GM21515 (cell line): ENCODE data around the gene PAFAH2.
"Not testable (repeated sequence)": the region's sequence is repeated elsewhere in the genome, so short reads cannot be mapped to it uniquely, and the experiment has no call there.

Experiments used
- ATAC-seq: cut with Tn5 transposase; IDR thresholded peaks from one replicate; pipeline ENCODE4 v1.9.1; 2021; ENCODE audit not compliant: unreplicated experiment

The PAFAH2 gene

DNA sequence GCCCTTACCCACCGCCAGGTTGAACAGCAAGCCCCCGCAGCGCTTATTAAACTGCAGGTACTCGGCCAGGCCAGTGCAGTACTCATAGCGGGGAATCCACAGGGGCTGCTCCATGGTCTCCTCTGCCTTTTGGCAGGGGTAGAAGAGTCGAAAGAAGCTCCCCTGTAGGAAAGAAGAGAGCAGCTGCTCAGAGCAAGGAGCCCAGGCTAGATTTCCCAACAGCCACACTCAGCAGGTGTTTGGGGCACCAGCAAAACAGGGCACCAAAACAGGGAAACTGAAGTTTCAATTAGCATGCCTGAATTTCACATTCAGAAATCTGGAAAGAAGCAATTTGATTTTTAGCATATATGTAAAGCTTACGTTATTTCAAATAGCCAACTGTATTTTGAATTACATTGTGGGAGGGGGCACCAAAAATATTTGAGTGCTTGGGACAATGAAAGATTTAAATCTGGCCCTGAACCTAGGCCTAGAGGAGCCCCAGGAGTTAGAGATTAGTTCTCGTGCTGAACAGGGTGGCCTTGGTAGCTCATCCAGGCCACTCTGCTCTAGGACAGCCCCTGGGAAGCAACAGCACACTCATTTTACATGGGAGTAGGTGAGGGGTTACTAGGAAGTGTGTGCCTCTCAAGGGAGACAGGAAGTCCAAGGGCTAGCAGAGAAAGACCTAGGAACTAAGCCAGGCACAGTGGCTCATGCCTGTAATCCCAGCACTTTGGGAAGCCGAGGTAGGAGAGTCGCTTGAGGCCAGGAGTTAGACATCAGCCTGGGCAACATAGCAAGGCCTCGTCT, 8.2 kb downstream of the PAFAH2 start:
- ATAC-seq: no peak

DNA sequence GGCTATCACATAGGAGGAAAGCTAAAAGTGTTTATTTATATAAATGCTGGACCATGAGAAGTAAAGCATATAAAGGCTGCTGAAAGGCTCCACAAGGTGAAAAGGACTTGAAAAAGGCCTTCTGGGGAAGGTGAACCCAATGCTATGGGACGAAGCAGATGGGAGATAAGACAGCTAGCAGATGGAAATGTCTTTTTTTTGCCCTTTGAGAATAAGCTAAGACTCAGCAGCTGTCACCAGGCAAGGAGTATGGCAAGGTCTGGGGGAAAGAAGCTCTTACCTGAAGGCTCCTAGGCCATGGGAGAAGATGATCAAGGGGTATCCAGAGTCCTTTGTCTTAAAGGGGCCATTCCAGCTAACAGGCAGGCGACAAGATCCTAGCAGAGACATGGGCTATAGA, 9.9 kb downstream of the PAFAH2 start:
- ATAC-seq: no peak

DNA sequence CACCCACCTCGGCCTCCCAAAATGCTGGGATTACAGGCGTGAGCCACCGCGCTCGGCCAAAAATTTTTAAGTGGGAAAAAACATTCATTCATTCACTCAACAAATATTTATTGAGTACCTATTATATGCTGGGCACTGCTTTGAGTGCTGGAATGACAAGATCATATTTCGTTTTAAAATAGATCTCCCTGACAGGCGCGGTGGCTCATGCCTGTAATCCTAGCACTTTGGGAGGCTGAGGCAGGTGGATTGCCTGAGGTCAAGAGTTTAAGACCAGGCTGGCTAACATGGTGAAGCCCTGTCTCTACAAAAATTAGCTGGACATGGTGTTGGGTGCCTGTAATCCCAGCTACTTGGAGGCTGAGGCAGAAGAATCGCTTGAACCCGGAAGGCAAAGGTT, 11.1 kb downstream of the PAFAH2 start:
- ATAC-seq: not testable (repeated sequence)

DNA sequence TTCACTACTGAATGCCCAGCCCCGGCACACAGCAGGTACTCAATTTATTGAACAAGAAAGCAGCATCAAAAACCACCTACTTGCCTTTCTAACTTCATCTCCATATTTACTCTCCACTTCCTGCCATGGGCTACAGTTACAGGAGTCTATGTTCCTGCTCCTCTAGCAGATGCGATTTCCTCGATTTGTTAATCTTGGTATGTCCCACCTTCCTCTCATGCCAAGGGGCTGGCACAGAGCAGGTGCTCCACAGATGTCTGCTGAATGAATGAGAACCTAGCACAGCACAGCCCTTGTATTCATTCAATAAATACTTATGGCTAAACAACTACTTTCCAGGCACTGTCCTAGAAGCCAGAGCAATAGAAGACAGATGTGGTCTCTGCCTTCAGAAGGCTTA, 12.2 kb downstream of the PAFAH2 start:
- ATAC-seq: no peak

DNA sequence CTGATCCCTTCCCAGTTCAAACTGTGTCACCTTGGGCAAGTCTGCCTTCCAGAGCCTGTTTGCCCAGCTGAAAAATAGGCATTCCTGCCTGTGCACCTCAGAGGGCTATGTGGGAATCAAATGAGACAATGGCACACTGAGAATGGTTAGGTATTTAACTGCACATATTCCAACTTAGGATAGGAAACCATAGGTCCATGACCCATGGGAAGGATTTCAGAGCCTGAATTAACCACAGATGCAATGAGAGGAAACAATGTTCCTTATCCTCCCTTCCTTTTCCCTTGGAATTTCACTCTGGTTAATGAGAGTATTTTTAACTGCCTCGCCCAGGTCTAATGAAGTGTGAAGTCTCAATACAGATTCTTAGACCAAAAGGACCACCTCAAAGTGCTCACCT, 12.7 kb downstream of the PAFAH2 start:
- ATAC-seq: no peak

DNA sequence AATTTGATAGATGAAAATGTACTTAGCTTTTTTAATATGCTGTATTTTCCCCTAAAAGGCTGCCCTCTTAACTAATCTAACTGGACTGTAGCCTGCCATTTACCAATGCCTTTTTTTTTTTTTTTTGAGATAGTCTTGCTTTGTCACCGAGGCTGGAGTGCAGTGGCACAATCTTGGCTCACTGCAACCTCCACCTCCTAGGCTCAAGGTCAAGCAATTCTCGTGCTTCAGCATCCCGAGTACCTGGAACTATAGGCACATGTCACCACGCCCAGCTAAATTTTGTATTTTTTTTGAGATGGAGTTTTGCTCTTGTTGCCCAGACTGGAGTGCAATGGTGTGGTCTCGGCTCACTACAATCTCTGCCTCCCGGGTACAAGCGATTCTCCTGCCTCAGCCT, 18.7 kb downstream of the PAFAH2 start:
- ATAC-seq: no peak

DNA sequence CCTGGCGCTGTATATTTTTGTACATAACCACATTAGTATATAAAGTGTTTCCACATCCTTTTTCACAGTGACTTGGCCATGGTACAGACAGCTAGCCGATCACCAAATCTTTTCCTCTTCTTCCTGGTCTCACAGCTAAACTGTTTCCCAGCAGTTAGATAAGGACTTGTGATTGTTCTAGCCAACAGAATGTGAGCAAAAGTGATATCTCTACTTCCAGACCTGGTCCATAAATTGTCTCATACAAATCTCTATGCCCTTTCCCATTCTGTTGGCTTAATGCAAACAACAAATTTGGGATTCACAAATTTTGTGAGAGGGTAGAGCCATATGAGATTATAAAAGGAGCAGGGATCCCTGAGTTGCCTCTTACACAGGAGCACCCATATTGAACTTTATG, 19.5 kb downstream of the PAFAH2 start:
- no peak for ATAC-seq

DNA sequence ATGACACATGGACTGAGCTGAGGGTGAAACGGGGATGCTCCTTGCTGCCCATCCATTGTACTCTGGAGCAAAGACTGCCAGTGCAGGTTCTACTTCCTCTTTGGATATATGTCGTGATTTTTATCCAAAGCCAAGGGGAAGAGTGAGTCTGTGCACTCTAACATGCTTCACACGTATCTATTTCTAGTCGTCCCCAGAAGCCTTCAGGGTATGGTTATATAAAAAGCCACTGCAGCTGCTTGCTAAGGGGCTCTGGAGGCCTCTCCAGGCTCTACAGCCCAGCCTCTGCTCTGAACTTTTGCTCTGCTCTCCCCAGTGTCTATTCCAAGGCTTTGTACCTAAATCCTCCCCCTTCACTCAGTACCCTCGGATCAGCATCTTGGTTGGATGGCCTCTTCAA, 20.1 kb downstream of the PAFAH2 start:
- no peak for ATAC-seq

DNA sequence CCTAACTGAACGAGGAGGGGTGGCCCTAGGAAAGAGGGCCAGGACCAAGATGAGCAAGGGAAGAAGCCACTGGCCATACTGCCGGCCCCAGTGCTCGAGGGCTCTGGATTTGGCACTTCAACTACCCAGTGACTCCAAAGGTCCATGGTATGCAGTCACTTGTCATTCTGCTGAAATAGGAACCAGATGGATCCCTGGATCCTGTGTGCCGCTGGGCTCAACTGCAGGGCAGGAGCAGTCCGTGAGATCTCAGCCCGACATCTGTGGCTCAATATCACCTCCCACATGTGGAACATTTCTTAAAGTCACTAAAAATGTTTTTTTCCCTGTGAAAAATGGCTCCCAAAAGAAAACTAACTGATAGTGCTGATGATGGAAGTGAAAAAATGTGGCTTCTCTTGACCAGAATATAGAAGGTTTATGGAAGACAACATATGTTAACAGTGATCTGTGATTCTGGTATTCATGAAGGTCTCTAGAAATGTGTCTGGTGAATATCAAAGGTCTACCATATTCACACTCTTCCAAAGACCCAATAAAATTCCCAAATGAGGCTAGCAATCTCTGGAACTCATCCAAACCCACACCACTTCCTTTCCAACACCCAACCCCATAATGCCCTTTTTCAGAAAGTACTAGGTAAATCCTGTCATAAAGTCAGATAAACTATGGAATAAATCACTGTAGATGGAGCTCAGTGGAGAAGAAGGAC, 24.1 kb downstream of the PAFAH2 start:
- ATAC-seq: no peak

DNA sequence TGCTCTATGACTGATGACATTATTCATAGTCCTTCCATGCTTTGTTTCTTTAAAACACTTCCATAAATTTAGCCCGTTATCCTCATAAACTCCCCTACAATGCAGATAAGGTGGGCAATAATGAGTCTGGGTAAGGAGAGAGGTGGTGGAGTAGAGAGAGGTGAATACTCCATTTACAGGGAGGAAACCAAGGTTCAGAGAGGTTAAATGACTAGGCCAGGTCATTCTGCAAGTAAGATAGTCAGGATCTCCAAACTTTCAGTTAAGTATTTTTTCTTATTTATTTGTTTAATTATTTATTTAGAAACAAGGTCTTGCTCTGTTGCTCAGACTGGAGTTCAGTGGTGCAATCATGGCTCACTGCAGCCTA, 26.1 kb downstream of the PAFAH2 start:
- no peak for ATAC-seq

DNA sequence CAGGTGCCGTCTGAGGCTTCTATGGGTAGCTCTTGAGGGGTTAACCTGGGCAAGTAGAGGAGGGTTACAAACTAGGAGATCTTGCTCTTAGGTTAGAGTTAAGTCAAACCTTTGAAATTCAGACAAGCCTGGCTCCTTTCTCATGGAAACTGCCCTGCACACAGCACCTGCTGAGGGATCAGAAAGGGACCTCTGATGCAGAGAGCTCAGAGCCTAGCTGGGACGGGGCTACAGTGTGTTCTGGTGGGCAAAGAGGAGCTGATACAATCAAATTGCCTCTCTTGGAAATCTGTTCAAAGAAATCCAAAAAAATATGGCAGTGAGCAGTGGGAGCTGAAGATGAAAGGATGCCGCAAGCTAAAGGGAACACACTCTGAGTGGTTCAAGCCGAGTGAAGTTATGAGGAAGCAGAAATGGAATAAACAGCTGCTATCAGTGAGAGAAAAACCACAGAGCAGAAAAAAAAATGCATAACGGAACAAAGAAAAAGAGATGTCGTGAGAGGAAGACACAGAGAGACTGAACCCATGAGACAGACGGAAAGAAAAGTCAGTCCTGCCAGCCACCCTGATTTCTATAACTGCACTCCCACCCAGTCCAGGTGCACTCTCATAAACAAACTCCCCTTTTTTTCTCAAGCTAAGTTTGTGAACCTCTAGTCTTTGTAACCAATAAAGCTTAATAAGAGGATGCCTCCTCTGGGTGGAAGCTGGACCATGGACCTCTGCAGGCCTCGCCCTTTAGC, 26.6 kb downstream of the PAFAH2 start:
- ATAC-seq: no peak

DNA sequence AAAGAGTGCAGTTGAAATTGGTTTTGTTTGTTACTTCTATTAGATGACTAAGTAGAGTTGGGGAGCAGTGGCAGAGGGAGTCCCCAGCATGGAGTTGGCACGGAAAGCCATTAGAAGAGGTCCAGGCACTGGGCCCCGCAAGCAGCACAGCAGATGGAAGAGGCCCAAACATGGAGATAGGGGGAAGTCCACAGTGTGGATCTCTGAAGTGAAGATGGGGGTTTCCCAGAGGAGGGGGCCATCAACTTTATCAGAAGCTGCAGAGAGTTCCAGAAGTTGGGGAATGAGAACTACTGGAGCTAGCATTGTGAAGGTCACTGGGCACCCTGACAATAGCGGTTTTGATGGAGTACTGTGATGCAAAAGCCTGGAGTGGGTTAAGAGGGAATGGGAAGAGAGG, 30.6 kb downstream of the PAFAH2 start:
- no peak for ATAC-seq

DNA sequence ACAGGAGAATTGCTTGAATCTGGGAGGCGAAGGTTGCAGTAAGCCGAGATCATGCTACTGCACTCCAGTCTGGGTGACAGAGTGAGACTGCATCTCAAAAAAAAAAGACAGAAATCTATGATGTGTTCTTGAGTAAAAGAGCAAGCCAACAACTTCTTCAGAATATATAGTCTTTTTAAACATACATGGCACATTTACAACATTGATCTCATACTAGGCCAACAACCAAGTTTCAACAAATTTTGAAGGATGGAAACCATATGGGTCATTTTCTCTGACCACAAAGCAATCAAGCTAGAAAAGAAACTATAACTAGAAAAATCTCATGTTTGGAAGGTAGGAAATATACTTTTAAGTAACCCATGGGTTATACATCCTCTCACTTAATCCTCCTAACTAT, 38.3 kb downstream of the PAFAH2 start:
- ATAC-seq: no peak

DNA sequence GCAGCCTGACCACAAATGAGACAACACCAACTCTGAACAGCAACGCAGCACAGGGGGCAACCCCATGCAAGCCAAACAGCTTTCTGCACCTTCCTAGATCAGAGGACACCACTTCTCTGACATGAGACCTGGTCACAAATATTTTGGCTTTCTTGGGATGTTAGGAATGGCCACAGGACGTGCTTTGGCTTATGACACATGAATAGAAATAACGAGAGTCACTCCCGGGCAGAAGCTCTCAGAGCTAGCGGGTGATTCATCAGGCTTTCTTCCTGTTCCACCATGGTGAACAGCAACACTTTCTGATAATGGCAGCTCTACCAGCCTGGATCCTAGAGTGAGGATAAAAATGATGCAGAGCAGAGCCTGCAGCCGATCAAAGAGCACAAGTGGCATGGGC, 39.4 kb downstream of the PAFAH2 start:
- no peak for ATAC-seq

DNA sequence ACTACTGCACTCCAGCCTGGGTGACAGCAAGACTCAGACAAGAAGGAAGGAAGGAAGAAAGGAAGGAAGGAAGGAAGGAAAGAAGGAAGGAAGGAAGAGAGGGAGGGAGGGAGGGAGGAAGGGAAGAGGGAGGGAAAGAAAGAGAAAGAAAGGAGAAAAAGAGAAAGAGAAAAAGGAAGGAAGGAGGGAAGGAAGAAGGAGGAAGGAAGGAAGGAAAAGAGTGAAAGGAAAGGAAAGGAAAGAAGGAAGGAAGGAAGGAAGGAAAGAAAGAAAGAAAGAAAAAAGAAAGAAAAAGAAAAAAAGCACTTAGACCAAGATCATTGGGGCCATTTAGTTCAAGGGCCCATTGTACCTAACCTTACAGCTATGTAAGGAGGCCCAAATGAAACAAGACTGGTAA, 42.3 kb downstream of the PAFAH2 start:
- no peak for ATAC-seq

DNA sequence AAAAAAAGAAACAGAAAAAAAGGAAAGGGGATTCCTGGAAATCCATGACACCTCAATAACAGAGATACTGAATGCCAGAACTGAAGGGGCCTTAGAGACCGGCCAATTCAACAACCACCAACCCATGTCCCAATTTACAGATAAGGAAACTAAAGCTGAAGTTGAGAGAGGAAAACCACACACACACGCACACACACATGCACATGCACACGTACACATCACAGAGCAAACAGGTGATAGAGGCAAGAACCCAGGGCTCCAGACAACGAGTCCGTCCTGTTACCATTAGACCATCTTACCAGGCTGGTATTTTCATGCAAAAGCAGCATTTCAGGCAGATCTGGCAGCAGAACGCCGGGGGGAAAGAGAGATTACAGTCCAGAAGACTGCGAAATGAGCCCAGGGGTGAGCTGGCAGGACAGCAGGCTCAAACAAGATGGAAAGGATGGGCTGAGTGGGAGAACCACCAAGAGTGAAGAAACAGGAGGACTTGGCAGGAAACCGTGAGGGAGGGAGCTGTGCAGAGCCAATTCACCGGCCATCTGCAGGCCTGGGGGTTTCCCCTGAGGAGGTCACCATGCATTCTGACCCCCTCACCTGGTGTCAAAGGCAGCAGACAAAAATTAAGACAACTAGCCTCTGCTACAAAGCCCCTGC, 43.5 kb downstream of the PAFAH2 start:
- ATAC-seq: no peak

DNA sequence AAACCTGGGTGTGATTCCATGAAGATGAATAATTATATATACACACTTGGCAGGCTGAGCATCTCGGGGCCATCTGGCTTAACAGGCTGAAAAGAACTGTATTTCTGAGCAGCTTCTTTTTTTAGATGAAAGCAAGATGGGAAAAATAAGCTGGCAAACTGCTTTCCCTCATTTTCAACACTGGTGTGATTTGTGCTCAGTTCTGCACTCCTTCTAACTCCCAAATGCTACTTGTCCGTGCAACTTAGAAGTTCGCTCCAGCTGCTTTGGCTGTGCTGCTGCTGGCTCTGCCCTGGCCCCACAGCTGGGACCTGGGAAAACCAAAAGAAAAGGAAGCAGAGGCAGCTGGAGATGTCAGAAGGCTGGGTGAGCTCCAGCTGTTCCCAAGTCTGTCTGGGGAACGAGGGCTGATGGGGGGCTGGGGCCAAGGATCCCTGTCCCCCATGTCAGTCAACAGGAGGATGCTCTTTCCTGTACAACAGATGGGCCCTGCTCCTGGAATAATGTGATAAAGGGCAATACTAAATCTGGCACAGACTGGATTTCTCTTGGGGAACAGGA, 44.9 kb downstream of the PAFAH2 start:
- no peak for ATAC-seq

DNA sequence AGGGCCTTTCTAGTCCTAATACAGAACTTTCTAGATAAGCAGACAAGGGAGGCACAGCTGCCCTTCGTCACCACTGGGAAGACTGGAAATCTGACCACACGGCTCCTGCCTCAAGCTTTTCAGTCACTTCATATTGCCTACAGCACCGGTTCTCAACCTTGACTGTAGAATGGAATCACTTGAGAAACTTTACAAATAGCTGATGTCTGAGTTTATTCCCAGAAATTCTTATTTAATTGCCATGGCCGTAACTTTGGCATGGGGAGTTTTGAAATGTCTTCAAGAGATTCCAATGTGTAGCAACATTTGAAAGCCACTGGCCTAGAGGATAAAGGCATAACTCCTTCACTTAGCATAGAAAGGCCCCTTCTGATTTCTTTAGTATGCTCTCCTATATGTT, 49.2 kb downstream of the PAFAH2 start:
- ATAC-seq: no peak

DNA sequence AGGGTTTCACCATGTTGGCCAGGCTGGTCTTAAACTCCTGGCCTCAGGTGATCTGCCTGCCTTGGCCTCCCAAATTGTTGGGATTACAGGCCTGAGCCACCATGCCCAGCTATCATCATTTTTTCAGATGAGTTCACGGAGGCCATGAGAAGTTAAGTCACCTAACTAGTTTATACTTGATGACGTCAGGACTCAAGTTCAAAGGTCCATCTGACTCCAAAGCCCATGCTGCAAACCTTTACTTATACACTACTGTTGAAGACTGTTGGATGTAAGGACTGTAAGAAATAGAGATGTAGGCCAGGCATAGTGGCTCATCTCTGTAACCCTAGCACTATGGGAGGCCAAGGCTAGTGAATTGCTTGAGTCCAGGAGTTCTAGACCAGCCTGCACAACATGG, 50.8 kb downstream of the PAFAH2 start:
- ATAC-seq: no peak

DNA sequence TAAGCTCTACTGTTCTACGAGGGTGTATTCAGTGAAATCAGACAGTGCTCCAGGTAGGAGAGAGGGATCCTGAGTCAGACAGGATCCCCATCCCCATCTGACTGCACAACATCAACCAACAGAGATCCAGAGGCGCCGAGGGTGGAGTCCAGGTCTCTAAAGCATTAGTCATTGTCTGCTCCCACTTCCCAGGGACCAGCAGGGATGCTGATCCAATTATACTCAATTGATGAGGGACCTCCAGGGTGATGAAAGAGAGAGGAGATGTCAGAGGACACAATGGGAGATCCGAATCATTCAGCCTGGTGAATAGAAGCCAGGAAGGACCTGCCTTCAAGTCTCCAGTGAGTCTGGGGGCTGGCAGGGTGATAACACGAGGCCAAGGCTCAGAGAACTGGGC, 52.1 kb downstream of the PAFAH2 start:
- no peak for ATAC-seq

DNA sequence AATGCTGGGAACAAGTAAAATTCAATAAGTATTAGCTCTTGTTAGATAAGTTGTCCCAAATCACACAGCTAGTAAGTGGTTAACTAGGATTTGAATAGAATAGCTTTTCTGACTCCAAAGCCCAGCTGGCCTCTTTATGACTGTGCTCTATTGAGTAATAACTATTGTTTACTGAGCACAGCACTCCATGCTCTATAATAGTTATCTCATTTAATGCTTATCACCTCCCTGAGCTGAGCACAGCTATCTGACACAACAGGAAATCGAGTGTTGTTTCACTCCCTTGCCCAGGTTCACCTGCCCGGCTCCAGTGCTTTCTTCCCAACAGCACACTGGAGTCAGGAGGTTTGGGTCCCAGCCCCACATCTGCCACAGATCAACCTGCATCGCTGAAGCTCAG, 52.9 kb downstream of the PAFAH2 start:
- no peak for ATAC-seq
